22Rv1 (cell line): ENCODE measurements around the gene PRTFDC1.

ENCODE experiments used
- H3K27ac ChIP-seq: fragments of 450-650 bp; 2 replicates; pipeline ENCODE4 v1.5.1; 2017
- CTCF ChIP-seq: fragments of 450-650 bp; IDR thresholded peaks from 2 replicates; pipeline ENCODE4 v1.5.1; 2017; ENCODE audit warnings: mild to moderate bottlenecking
- ZFX ChIP-seq: fragments of 450-650 bp; IDR thresholded peaks from 2 replicates; pipeline ENCODE4 v1.6.1; 2017; ENCODE audit warnings: antibody characterized with exemption, borderline replicate concordance

PRTFDC1 gene

GRCh38 chr10:24869354-24870015 lies 82.9 kb downstream of the PRTFDC1 start:
- TF ChIP-seq ZFX (no peak), CTCF (no peak)
- no peak overlapping the region for H3K27ac ChIP-seq

- TF ChIP-seq CTCF, result no peak
- no peak for TF ChIP-seq ZFX
- no peak overlapping the region for H3K27ac ChIP-seq
These were observed 85.5 kb downstream of the PRTFDC1 start for GRCh38 chr10:24866604-24867583.

- no peak overlapping the region for H3K27ac ChIP-seq
- TF ChIP-seq CTCF (no peak), ZFX (no peak)
These were observed 86.6 kb downstream of the PRTFDC1 start for GRCh38 chr10:24865783-24866182.

GRCh38 chr10:24862589-24862988 lies 89.8 kb downstream of the PRTFDC1 start:
- TF ChIP-seq CTCF (no peak), ZFX (no peak)
- H3K27ac ChIP-seq, result no peak overlapping the region

GRCh38 chr10:24858288-24859270 lies 93.8 kb downstream of the PRTFDC1 start:
- no peak overlapping the region for H3K27ac ChIP-seq
- TF ChIP-seq CTCF (no peak), ZFX (no peak)

GRCh38 chr10:24857031-24857725 lies 95.2 kb downstream of the PRTFDC1 start:
- TF ChIP-seq CTCF (no peak), ZFX (no peak)
- H3K27ac ChIP-seq, result no peak overlapping the region
